Pulmonary artery endothelial cell (primary cell): ENCODE results near the gene SNX13. TPM values are rescaled to one million over a fixed set of nuclear protein-coding genes. Genes with fewer than 3 reads are reported as not detected.

Source experiments
- total RNA-seq: library from RNA; depleted of rRNA; stranded (reverse); fragments of >200 nt; gene quantifications from 2 replicates; pipeline ENCODE4 v1.2.3, GENCODE V29; 2014

SNX13 gene
- total RNA-seq, 1 donor from 2014 or later: 26.6 TPM

Other genes with a start within 250 kb of the SNX13 start
- not detected in 2 replicates for gene PRPS1L1, start 87.4 kb upstream of the SNX13 start, total RNA-seq